Stimulated activated CD4-positive, alpha-beta T cell treated with anti-CD3 and anti-CD28 coated beads, TNF-alpha, amount 100 ng/mL, for 48 hours (primary cell): ENCODE data around the gene CA6.
"Not testable (repeated sequence)": the region's sequence is repeated elsewhere in the genome, so short reads cannot be mapped to it uniquely, and the experiment has no call there.

Experiments used
- DNase-seq, 3 donors: peaks; one replicate each; pipeline ENCODE4 v3.0.0-alpha.2; 2020; ENCODE audit warnings: low read depth in 3 of 3

The CA6 gene

GRCh38 chr1:8969937-8970336, 24.3 kb downstream of the CA6 start:
- no peak for DNase-seq

DNA sequence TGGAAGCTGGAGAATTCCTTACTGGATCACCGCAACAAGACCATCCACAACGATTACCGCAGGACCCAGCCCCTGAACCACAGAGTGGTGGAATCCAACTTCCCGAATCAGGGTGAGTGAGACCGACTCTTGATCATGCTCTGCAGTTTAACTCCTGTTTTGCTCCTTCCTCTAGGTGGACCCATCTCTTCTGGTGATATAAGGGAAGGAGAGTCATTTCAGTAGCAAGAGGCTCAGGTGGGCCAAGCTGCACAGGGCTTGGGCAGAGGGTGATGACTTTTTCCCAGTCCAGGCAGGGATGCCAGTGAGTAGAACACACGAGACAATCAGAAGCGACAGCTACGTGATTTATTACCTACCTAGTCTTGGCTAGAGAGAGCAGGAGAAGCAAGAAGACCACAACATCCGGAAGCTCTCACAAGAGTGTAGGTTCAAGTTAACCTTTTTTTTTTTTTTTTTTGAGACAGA, 25.2 kb downstream of the CA6 start:
- peak in 1 of 3 donors; percentile 38 for DNase-seq

DNA sequence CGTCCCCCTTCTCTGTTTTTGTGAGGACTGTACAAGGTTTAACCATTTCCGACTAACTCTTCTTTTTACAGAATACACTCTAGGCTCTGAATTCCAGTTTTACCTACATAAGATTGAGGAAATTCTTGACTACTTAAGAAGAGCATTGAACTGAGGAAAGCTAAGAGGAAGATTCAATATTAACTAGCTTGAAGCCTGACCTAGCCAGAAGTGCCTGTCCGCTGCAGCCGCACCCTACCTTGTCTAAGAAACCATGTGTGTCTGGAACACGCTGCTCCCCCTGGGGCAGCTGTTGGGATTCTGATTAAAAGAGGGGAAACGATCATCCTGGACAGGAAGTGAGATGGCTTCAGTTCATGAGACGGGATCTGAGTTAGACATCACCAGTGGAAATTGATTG, 28.9 kb downstream of the CA6 start:
- DNase-seq: no peak

DNA sequence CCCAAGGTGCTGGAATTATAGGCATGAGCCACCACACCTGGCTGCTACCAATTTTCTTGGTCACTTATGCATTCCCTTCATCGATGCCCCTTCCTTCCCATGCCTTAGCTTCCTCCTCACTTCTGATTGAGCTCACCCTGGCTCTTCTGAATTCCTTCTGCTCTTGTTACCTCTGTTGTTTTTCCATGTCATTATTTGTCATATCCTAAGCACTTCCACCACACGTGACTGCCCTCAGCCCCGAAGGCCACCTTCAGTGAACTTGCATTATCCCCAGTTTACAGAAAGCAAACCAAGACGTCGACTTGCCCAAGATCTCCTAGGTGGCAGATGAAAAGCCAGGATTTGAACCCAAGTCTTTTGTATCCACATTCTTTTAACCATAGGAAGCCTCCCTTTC, 30.7 kb downstream of the CA6 start:
- no peak for DNase-seq

GRCh38 chr1:8976896-8977450, 31.3 kb downstream of the CA6 start:
- DNase-seq: no peak

DNA sequence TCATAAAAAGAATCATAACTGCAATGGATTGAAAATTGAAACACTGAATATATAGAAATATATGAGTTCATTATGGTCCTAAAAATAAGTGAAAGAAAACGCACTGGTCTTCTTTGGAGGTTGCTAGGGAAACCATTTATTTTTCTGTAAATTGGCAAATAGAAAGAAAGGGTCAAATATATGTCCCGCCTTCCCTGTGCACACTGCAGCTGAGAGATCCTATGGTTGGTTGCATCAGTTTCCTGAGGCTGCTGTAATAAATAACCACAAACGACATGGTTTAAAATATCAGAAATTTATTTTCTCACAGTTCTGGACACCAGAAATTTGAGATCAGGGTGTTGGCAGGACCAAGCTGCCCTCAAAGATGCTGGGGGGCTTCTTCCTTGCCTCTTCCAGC, 35.0 kb downstream of the CA6 start:
- DNase-seq: no peak

DNA sequence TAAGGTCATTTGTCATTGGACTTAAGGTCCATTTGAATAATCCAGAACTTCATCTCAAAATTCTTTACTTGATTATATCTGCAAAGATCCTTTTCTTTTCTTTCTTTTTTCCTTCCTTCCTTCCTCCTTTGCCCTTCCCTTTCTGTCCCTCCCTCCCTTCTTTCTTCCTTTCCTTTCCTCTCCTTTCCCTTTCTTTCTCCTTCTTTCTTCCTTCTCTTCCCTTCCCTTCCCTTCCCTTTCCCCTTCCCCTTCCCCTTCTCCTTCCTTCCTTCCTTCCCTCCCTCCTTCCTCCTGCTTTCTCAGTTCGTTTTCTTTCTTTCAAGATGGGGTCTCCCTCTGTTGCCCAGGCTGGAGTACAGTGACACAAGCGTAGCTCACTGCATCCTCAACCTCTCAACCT, 35.5 kb downstream of the CA6 start:
- no peak for DNase-seq

DNA sequence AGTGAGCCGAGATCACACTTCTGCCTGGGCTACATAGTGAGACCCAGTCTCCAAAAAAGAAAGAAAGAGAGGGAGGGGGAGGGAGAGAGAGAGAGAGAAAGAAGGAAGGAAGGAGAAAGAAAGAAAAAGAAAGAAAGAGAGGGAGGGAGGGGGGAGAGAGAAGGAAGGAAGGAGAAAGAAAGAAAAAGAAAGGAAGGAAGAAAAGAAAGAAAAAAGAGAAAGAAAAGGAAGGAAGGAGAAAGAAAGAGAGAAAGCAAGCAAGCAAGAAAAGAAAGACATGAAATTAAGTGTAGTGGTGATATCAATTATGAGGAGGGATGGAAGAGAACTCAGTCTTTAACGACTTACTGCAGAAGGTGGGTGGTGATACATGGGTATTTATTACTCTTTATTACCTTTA, 38.5 kb downstream of the CA6 start:
- no peak for DNase-seq

DNA sequence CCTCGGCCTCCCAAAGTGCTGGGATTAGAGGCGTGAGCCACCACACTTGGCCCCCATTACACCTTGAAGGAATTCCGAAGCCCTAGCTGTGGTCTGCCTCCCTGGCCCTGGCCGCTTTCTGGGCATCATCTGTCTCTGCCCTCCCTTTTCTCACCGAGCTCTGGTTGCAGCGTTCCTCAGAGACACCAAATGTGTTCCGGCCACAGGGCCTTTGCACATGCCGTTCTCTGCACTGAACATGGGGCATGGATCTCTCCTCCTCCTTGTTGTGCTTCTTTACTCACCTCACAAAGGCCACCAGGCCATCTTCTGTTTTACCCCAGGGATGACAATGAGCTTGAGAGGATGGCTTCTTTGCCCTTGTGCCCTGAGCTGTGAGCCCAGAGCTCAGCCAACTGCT, 39.3 kb downstream of the CA6 start:
- DNase-seq: no peak

DNA sequence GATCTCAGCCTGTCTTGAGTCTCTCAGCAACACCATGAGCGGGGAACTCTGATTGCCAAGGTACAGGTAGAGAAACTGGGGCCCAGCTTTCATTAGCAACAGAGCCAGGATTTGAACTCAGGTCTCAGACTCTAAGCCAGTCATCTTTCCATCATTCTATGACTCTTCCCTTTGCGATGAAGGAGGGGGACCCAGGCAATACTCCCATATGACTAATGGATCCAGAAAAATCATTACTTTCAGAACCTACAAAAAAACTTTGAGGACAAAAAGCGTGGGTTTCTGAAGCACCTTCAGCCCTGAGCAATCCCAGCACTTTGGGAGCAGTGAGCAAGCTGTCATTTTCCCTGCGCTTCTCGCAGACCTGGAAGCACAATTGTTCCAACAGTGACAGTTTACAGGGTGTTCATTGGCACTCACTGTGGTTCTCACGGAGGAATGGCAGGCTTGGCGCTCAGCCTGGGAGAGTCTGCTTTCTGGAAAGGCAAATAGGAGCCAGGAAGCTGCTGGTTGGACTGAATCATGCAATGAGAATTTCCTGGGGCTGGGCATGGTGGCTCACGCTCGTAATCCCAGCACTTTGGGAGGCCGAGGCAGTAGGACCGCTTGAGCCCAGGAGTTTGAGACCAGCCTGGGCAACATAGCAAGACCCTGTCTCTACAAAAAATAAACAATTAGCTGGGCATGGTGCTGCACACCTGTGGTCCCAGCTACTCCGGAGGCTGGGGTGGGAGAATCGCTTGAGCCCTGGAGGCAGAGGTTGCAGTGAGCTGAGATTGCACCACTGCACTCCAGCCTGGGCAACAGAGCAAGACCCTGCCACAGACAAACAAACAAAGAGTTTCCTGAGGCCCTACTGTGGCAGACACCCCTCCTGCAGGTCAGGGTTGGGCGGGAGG, 40.5 kb downstream of the CA6 start:
- DNase-seq: no peak

DNA sequence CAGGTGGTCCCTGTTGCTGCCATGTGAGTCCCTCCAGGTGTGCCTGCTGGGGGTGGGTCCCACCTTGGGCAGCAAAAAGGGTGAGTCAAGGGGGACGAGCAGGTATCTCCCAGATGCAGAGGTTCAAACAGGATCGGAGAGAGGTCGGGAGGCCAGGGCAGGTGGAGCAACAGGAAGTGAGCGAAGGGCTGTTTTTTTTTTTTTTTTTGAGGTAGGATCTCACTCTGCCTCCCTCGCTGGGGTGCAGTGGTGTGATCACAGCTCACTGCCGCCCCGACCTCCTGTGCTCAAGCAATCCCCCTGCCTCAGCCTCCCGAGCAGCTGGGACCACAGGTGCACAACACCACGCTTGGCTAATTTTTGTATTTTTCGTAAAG, 41.1 kb downstream of the CA6 start:
- no peak for DNase-seq

DNA sequence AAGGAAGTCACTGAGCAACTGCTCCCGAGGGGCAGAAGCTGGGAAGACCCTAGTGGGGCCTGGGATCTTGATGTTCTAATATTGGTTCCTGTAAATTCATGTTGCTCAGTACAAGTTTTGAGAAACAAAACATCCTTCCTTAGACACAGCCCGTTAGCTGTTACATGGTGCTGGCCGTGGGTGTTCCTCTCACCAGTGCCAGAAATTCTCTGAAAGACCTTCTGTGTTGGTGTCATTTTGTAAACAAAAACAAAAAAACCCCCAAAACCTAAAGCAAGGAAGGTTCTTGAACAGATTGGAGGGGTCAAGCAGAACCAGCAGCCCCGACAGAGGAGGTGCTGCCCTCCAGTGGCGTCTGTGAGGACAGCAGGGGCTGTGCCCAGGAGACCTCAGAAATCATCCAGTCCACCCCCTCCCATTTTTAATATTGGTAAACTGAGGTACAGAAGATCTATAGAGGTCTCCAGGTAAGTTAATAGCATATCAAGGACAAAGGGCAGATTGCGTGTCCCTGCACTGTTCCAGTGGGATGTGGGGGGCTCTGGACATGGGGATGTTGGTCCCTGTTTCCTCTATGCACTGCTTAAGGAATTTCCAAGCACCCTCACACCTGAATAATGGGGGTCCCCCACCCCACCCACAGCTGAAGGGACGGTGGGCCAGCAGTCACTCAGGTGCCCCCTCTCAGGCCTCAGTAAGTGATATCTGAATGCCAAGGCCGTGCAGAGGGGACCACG, 42.4 kb downstream of the CA6 start:
- DNase-seq: peak; percentile 43 to 67 (median 44)

- no peak for DNase-seq
Observed at GRCh38 chr1:8988618-8988967, 42.9 kb downstream of the CA6 start.

GRCh38 chr1:8989061-8989460, 43.4 kb downstream of the CA6 start:
- DNase-seq: no peak

DNA sequence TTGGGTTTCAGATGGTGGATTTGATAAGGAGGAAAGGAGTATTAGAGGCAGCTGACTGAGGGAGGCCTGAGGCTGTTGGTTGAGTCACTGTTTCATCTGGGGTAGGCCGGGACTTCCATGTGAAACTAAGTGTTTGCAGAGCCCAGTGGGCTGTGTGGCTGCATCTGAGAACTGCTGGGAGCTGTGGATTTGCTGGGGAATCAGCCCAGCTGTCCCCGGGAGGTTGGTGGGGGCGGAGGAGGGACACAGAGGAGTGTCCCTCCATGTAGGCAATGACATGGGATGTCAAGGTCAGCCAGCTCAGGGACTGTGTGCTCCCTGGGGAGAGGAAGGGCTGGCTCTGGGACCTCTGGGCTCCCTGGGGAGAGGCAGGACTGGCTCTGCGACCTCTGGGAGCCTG, 44.2 kb downstream of the CA6 start:
- no peak for DNase-seq

DNA sequence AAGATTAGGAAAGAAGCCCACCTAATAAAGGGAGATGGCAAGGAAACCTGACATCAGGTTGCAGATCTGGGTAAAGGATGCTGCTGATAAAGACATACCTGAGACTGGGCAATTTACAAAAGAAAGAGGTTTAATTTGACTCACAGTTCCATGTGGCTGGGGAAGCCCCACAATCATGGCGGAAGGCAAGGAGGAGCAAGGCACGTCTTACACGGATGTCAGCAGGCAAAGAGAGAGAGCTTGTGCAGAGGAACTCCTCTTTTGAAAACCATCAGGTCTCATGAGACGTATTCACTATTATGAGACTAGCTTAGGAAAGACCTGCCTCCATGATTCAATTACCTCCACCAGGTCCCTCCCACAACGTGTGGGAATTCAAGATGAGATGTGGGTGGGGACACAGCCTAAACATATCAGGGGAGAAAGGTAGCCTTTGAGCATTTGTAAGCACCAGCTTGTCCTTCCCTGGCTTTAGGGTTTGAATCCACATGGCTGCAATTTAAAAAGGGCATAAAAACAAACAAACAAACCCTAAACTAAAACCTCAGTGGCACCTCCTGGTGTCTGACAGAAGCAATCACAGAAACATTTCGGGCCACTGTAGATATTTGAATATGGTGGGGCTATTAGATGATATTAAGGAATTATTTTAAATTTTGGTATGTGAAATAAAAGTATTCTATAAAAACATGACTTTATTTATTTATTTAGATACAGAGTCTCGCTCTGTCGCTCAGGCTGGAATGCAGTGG, 47.4 kb downstream of the CA6 start:
- DNase-seq: no peak

- not testable (repeated sequence) for DNase-seq
Observed at GRCh38 chr1:8993962-8994675, 48.5 kb downstream of the CA6 start.

- DNase-seq: not testable (repeated sequence)
Observed at GRCh38 chr1:9001534-9002214, 56.0 kb downstream of the CA6 start.

DNA sequence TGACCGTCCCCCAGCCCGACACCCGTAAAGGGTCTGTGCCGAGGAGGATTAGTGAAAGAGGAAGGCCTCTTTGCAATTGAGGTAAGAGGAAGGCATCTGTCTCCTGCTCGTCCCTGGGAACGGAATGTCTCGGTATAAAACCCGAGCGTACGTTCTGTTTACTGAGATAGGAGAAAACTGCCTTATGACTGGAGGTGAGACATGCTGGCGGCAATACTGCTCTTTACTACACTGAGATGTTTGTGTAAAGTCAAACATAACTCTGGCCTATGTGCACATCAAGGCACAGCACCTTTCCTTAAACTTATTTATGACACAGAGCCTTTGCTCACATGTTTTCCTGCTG, 56.5 kb downstream of the CA6 start:
- DNase-seq: not testable (repeated sequence)

GRCh38 chr1:9004031-9004699, 58.5 kb downstream of the CA6 start:
- DNase-seq: no peak
